ENCODE results near the gene DNAI2. TPM values are rescaled to one million over a fixed set of nuclear protein-coding genes. Genes with fewer than 3 reads are reported as not detected.
A peak's percentile ranks its signal among the peaks of the same experiment; 100 is the strongest.

DNAI2 gene
- total RNA-seq, 1 donor from 2014 or later, result not detected

- TF ChIP-seq CTCF (IDR thresholded peaks at IDR 0.05; ENCODE audit: unreplicated experiment), result no peak
- Mint-ChIP-seq H3K27ac (no peak overlapping the region), H3K4me3 (ENCODE audit: low read depth) (no peak overlapping the region), H3K36me3 (ENCODE audit: insufficient read depth) (no peaks in the 10 kb centered on the region), H3K9me3 (ENCODE audit: low read depth) (peaks cover 2% of the 10 kb centered on the region), H3K27me3 (peaks cover 7% of the 10 kb centered on the region), H3K4me1 (ENCODE audit: low read depth) (no peaks in the 10 kb centered on the region)
- no peak for DNase-seq (ENCODE audit: low spot score, unreplicated experiment)
These were observed 16.3 kb downstream of the DNAI2 start for GRCh38 chr17:74290340-74290739.

DNA sequence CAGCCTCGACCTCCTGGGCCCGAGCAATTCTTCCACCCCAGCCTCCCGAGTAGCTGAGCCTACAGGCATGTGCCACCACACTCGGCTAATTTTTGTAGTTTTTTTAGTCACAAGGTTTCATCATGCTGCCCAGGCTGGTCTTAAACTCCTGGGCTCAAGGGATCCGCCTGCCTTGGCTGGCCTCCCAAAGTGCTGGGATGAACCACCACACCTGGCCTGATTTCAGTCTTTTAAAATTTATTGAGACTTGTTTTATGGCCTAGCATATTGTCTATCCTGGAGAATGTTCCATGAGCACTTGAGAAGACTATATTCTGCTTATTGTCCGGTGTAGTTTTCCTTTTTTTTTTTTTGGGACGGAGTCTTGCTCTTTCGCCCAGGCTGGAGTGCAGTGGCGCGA, 18.5 kb downstream of the DNAI2 start:
- Mint-ChIP-seq H3K9me3 (ENCODE audit: low read depth) (peaks cover 2% of the 10 kb centered on the region), H3K4me3 (ENCODE audit: low read depth) (no peak overlapping the region), H3K27ac (no peak overlapping the region), H3K36me3 (ENCODE audit: insufficient read depth) (no peaks in the 10 kb centered on the region), H3K4me1 (ENCODE audit: low read depth) (peaks cover 9% of the 10 kb centered on the region), H3K27me3 (no peaks in the 10 kb centered on the region)
- no peak for DNase-seq (ENCODE audit: low spot score, unreplicated experiment)
- no peak for TF ChIP-seq CTCF (IDR thresholded peaks at IDR 0.05; ENCODE audit: unreplicated experiment)

GRCh38 chr17:74295625-74296547, 21.9 kb downstream of the DNAI2 start:
- Mint-ChIP-seq H3K4me3 (ENCODE audit: low read depth) (no peak overlapping the region), H3K27ac (no peak overlapping the region), H3K27me3 (peaks cover 15% of the 10 kb centered on the region), H3K36me3 (ENCODE audit: insufficient read depth) (no peaks in the 10 kb centered on the region), H3K9me3 (ENCODE audit: low read depth) (peaks cover 2% of the 10 kb centered on the region), H3K4me1 (ENCODE audit: low read depth) (peaks cover 9% of the 10 kb centered on the region)
- no peak for TF ChIP-seq CTCF (IDR thresholded peaks at IDR 0.05; ENCODE audit: unreplicated experiment)
- DNase-seq (ENCODE audit: low spot score, unreplicated experiment), result no peak

DNA sequence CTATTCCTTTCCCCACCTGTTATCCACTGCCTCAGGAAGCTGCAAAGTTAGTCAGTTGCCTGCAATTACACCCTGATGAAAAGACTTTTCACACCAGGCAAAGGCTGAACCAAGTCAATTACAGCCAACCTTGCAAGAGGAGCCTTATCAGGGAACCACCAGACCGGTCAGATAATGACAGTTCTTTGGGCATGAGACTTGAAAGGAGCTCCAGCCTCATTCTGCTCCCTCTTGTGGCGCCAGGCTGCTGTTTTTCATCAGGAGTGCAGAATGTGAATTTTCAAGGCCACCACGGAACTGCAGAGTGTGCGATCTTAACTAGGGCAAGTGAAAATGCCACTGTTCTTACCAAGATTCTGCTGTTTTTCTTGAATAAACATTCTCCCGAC, 22.5 kb downstream of the DNAI2 start:
- H3K36me3 Mint-ChIP-seq (ENCODE audit: insufficient read depth), result no peaks in the 10 kb centered on the region
- H3K4me3 Mint-ChIP-seq (ENCODE audit: low read depth), result no peak overlapping the region

DNA sequence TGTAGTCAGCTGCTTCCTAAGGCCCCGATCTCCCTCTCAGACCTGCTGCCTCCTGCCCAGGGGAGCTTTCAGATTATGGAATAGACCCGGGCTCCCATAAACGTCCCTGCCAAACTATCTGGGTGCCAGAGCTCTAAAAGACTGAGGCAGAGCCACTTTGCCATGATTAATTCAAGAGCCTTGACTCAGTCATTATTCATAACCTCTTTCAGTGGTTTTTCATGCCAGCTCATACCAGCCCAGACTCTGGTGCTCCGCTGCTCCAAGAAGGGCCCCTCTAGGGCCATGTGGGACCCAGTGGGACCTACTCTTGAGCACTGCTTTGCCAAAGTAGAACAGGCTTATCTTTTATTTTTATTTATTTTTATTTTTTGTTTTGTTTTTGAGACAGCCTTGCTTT, 23.9 kb downstream of the DNAI2 start:
- no peaks in the 10 kb centered on the region for H3K36me3 Mint-ChIP-seq (ENCODE audit: insufficient read depth)
- H3K27ac Mint-ChIP-seq, result peak overlapping the region; percentile 62
- no peak for DNase-seq (ENCODE audit: low spot score, unreplicated experiment)
- peaks cover 15% of the 10 kb centered on the region for H3K27me3 Mint-ChIP-seq
- H3K9me3 Mint-ChIP-seq (ENCODE audit: low read depth), result peaks cover 2% of the 10 kb centered on the region
- TF ChIP-seq CTCF (IDR thresholded peaks at IDR 0.05; ENCODE audit: unreplicated experiment), result no peak
- H3K4me1 Mint-ChIP-seq (ENCODE audit: low read depth), result peaks cover 9% of the 10 kb centered on the region
- H3K4me3 Mint-ChIP-seq (ENCODE audit: low read depth), result no peak overlapping the region

More for the DNA sequence above, 22.5 kb downstream of the DNAI2 start:
- Mint-ChIP-seq H3K9me3 (ENCODE audit: low read depth) (peaks cover 2% of the 10 kb centered on the region), H3K27me3 (peaks cover 15% of the 10 kb centered on the region), H3K4me1 (ENCODE audit: low read depth) (peaks cover 9% of the 10 kb centered on the region), H3K27ac (peak overlapping the region; percentile 33)
- TF ChIP-seq CTCF (IDR thresholded peaks at IDR 0.05; ENCODE audit: unreplicated experiment), result peak; percentile 62
- peak; percentile 28 for DNase-seq (ENCODE audit: low spot score, unreplicated experiment)
